A673 (cell line): ENCODE data around the gene CNPY1.

Source experiments
- CTCF ChIP-seq: fragments of 300-800, 200-600 bp; sonication (generic); conservative IDR thresholded peaks from 2 replicates; pipeline ENCODE4 v1.5.1; 2017; ENCODE audit warnings: low read depth, mild to moderate bottlenecking, antibody characterized with exemption, low read length, moderate library complexity, mixed read lengths
- EZH2 ChIP-seq: fragments of 200-600 bp; sonication (generic); IDR thresholded peaks from 2 replicates; pipeline ENCODE4 v1.6.1; 2017; ENCODE audit warnings: borderline replicate concordance, low read depth, mild to moderate bottlenecking, mixed read lengths, antibody characterized with exemption, low read length; ENCODE audit not compliant: poor library complexity, severe bottlenecking

GRCh38 chr7:155514296-155514695, 32.1 kb downstream of the CNPY1 start:
- no peak for TF ChIP-seq CTCF
- TF ChIP-seq EZH2 = no peak
